K562 (cell line): ENCODE data around the gene ACKR2. TPM values are rescaled to one million over a fixed set of nuclear protein-coding genes. Genes with fewer than 3 reads are reported as not detected.
A peak's percentile ranks its signal among the peaks of the same experiment; 100 is the strongest.

ENCODE experiments used
- AFF1 ChIP-seq, 2 experiments: fragments of 450-650 bp; IDR thresholded peaks; 2 replicates each; pipeline ENCODE4 v1.6.1; 2018; ENCODE audit warnings: mild to moderate bottlenecking in 2 of 2, low read depth in 1 of 2; ENCODE audit not compliant: partially characterized antibody in 2 of 2
- ARID3B ChIP-seq: fragments of 250-450 bp; sonication (Bioruptor Pico); IDR thresholded peaks from 2 replicates; pipeline ENCODE4 v1.4.0; 2020; ENCODE audit warnings: borderline replicate concordance
- ATF1 ChIP-seq, 2 experiments: fragments of 450-650 bp in 1 of 2; IDR thresholded peaks; 2 replicates each; pipeline ENCODE4 v1.6.1; 2016; ENCODE audit warnings: missing compliant biosample characterization in 1 of 2, missing genetic modification characterization in 1 of 2
- CBFB ChIP-seq: sonication (generic); formaldehyde crosslinking; IDR thresholded peaks from 2 replicates; pipeline ENCODE4 v1.4.0; 2020; ENCODE audit warnings: mild to moderate bottlenecking, missing genetic modification reagents
- COPS2 ChIP-seq: fragments of 450-650 bp; conservative IDR thresholded peaks from 2 replicates; pipeline ENCODE4 v1.6.1; 2016; ENCODE audit warnings: mild to moderate bottlenecking, moderate library complexity
- CTBP1 ChIP-seq: fragments of 450-650 bp; IDR thresholded peaks from 2 replicates; pipeline ENCODE4 v1.6.1; 2016; ENCODE audit warnings: borderline replicate concordance
- FOXA1 ChIP-seq: fragments of 450-650 bp; IDR thresholded peaks from 2 replicates; pipeline ENCODE4 v1.6.1; 2016; ENCODE audit warnings: mild to moderate bottlenecking, borderline replicate concordance
- HBP1 ChIP-seq: fragments of 450-650 bp; formaldehyde crosslinking; IDR thresholded peaks from 2 replicates; pipeline ENCODE4 v1.4.0; 2022; ENCODE audit warnings: missing genetic modification characterization
- HMGXB4 ChIP-seq: sonication (generic); formaldehyde crosslinking; IDR thresholded peaks from 2 replicates; pipeline ENCODE4 v1.8.1; 2023; ENCODE audit warnings: mild to moderate bottlenecking, missing genetic modification reagents
- NR3C1 ChIP-seq: sonication (generic); formaldehyde crosslinking; IDR thresholded peaks from 2 replicates; pipeline ENCODE4 v1.8.1; 2022; ENCODE audit warnings: missing genetic modification reagents
- POLR2AphosphoS5 ChIP-seq: IDR thresholded peaks from 2 replicates; pipeline ENCODE4 v1.6.1; 2011; ENCODE audit warnings: mild to moderate bottlenecking, low read depth, low read length, moderate library complexity; ENCODE audit not compliant: control insufficient read depth, insufficient read depth
- PURB ChIP-seq: sonication (generic); formaldehyde crosslinking; IDR thresholded peaks from 2 replicates; pipeline ENCODE4 v1.9.0; 2021; ENCODE audit warnings: low read depth, mild to moderate bottlenecking, missing genetic modification reagents
- RB1 ChIP-seq: fragments of 450-650 bp; IDR thresholded peaks from 2 replicates; pipeline ENCODE4 v1.6.1; 2017; ENCODE audit warnings: low read depth, mild to moderate bottlenecking
- TFAM ChIP-seq: fragments of 250-450 bp; sonication (Bioruptor Pico); conservative IDR thresholded peaks from 2 replicates; pipeline ENCODE4 v1.5.0; 2021; ENCODE audit warnings: mild to moderate bottlenecking, moderate library complexity
- THRAP3 ChIP-seq: fragments of 450-650 bp; IDR thresholded peaks from 2 replicates; pipeline ENCODE4 v1.6.1; 2016; ENCODE audit warnings: mild to moderate bottlenecking, inconsistent platforms, borderline replicate concordance
- U2AF1 ChIP-seq: fragments of 200-400 bp; formaldehyde crosslinking; optimal IDR thresholded peaks from 2 replicates; pipeline ENCODE3; 2017; ENCODE audit warnings: mild to moderate bottlenecking, low read depth, low read length, moderate library complexity
- ZFP36 ChIP-seq: fragments of 150-350 bp; IDR thresholded peaks from 2 replicates; pipeline ENCODE4 v1.6.1; 2018; ENCODE audit warnings: low read length, low read depth; ENCODE audit not compliant: partially characterized antibody
- ZNF644 ChIP-seq: fragments of 200-800 bp; sonication (Bioruptor generic); IDR thresholded peaks from 2 replicates; pipeline ENCODE4 v1.6.1; 2016; ENCODE audit warnings: low read depth, missing genetic modification characterization, missing compliant biosample characterization
- ZNF655 ChIP-seq: fragments of 250-450 bp; sonication (Bioruptor Pico); IDR thresholded peaks from 2 replicates; pipeline ENCODE4 v1.5.0; 2021
- polyA plus RNA-seq, 8 experiments: library from polyadenylated mRNA; depleted of rRNA in 4 of 8; stranded (reverse) in 5 of 8; unstranded in 3 of 8; fragments of >200 nt; fragmentation: Nextera tagmentation in 2 of 8; fragmentation: Illumina TruSeq in 1 of 8; extraction: Ambion mirVana in 2 of 8; extraction: Trizol in 1 of 8; gene quantifications; 2 replicates each; pipeline versions ENCODE4 v1.2.1 to v1.2.3, GENCODE V29; 2011 to 2014; ENCODE audit warnings: inconsistent platforms in 1 of 8, missing spikeins in 1 of 8
- total RNA-seq, 7 experiments: library from RNA; depleted of rRNA in 6 of 7; stranded (reverse); fragments of >200 nt in 6 of 7; fragmentation: Illumina TruSeq in 2 of 7; extraction: Trizol in 2 of 7; gene quantifications; 2 replicates each; pipeline versions ENCODE4 v1.2.1 to v1.2.3, GENCODE V29; 2011 to 2021; ENCODE audit warnings: low replicate concordance in 1 of 7

Gene ACKR2
- total and polyA plus RNA-seq, 9 of the 15 experiments (the other 6 are each of a cell fraction or from before 2014, with no cell fraction given), result 0.03 to 0.69 (median 0.25) TPM; not detected in 1

- TF ChIP-seq ATF1 (CRISPR knock-in tag; IDR thresholded peaks at IDR 0.05) (no peak), ATF1 (tag; IDR thresholded peaks at IDR 0.05) (peak; percentile 47; the same call in 1 of the 2 replicates), U2AF1 (no peak), ZFP36 (no peak), TFAM (CRISPR knock-in tag) (no peak), CTBP1 (no peak), RB1 (peak; percentile 64; the same call in 1 of the 2 replicates), NR3C1 (CRISPR knock-in tag) (no peak), HBP1 (no peak), CBFB (CRISPR knock-in tag) (no peak), COPS2 (no peak), POLR2AphosphoS5 (no peak), ZNF644 (tag) (no peak), AFF1 (IDR thresholded peaks at IDR 0.05; ENCODE audit: low read depth in 1 of 2, partially characterized antibody in 2 of 2) (no peak), ARID3B (CRISPR knock-in tag) (no peak), FOXA1 (no peak), PURB (CRISPR knock-in tag) (no peak), ZNF655 (no peak), HMGXB4 (CRISPR knock-in tag) (no peak), THRAP3 (no peak)
Measured at GRCh38 chr3:42831321-42831713, 22.1 kb downstream of the ACKR2 start (continued).
